Measurements from ENCODE around the gene RUFY1. TPM values are rescaled to one million over a fixed set of nuclear protein-coding genes. Genes with fewer than 3 reads are reported as not detected.
A peak's percentile ranks its signal among the peaks of the same experiment; 100 is the strongest.

RUFY1 gene
- total and polyA plus RNA-seq, 9 of the 15 experiments (the other 6 are each of a cell fraction or from before 2014, with no cell fraction given) = 5.0 to 41.7 (median 29.6) TPM

DNA sequence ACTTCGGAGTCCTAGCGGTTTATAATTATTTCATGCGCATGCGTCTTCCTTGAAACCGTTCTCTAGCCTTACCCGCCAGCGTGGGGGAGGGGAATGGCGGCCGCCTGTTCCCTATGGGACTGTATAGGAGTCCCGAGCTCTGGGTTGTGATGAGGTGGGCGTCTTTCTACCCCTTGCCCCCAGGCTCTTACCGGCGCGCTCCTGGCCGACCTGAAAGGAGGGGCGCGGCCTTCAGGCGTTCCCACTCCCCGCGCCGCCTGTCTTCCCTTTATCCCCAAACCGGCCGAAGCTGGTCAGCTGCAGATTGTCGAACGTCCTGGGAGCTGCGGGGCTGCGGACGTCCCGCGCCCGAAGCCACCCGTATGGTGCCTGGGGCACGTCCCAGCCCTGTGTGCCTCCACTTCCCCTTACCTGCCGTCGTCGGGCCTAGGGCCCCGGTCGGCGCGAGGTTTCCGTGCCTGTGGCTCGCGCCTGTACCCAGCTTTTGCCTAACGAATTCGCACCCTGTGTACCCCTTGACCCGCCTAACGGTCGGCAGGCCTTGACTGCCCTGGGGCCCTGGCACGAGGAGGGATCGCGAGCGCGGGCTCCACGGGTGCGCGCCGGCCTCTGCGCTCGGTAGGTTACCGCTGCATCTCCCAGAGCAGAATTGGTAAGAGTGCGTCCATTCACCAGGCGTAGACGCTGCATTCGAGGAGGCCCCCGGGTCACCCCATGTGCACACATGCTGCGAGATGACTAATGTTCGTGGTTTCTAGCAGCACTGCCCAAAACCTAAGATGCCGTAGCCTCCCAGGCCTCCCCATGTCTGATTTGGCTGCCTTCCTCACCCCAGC is 73.8 kb downstream of the RUFY1 start (continued):
- no peak for TF ChIP-seq SIX5 (IDR thresholded peaks at IDR 0.05; ENCODE audit: borderline replicate concordance in 1 of 2, insufficient read depth in 1 of 2, low read depth in 1 of 2, low read length in 2 of 2)
- TF ChIP-seq HIVEP1 (CRISPR knock-in tag; IDR thresholded peaks at IDR 0.05) = 0 out of 2 replicates have a peak, but pooled peaks have one; percentile 36
- no peak for TF ChIP-seq NFE2L1 (tag; IDR thresholded peaks at IDR 0.05; ENCODE audit: borderline replicate concordance, low read depth)
- TF ChIP-seq, protein P1, sequence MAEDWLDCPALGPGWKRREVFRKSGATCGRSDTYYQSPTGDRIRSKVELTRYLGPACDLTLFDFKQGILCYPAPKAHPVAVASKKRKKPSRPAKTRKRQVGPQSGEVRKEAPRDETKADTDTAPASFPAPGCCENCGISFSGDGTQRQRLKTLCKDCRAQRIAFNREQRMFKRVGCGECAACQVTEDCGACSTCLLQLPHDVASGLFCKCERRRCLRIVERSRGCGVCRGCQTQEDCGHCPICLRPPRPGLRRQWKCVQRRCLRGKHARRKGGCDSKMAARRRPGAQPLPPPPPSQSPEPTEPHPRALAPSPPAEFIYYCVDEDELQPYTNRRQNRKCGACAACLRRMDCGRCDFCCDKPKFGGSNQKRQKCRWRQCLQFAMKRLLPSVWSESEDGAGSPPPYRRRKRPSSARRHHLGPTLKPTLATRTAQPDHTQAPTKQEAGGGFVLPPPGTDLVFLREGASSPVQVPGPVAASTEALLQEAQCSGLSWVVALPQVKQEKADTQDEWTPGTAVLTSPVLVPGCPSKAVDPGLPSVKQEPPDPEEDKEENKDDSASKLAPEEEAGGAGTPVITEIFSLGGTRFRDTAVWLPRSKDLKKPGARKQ (CRISPR knock-in tag; IDR thresholded peaks at IDR 0.05) = no peak
- no peak for TF ChIP-seq EWSR1 (IDR thresholded peaks at IDR 0.05; ENCODE audit: borderline replicate concordance, low read depth, partially characterized antibody)
- no peak for TF ChIP-seq ZNF655 (CRISPR knock-in tag; IDR thresholded peaks at IDR 0.05)
- TF ChIP-seq KAT2B (IDR thresholded peaks at IDR 0.05; ENCODE audit: low read depth, low read length) = no peak
- TF ChIP-seq SMAD2 (IDR thresholded peaks at IDR 0.05; ENCODE audit: low read depth, low read length) = no peak
- TF ChIP-seq IRF9 (tag; IDR thresholded peaks at IDR 0.05) = no peak
- peak; percentile 86; the same call in 1 of the 2 replicates for TF ChIP-seq ZNF830 (CRISPR knock-in tag; IDR thresholded peaks at IDR 0.05)
- TF ChIP-seq CHCHD3 (CRISPR knock-in tag; IDR thresholded peaks at IDR 0.05) = no peak
- TF ChIP-seq, protein P2, sequence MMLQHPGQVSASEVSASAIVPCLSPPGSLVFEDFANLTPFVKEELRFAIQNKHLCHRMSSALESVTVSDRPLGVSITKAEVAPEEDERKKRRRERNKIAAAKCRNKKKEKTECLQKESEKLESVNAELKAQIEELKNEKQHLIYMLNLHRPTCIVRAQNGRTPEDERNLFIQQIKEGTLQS (IDR thresholded peaks at IDR 0.05) = peak; percentile 50
- TF ChIP-seq, protein P2 (CRISPR knock-in tag; conservative IDR thresholded peaks at IDR 0.05) = 0 out of 2 replicates have a peak, but pooled peaks have one; percentile 24
- TF ChIP-seq ESRRB (CRISPR knock-in tag; IDR thresholded peaks at IDR 0.05; ENCODE audit: borderline replicate concordance) = no peak
- TF ChIP-seq ZNF140 (CRISPR knock-in tag; IDR thresholded peaks at IDR 0.05) = no peak
- peak; percentile 60; the same call in 1 of the 2 replicates for TF ChIP-seq ZNF282 (CRISPR knock-in tag; IDR thresholded peaks at IDR 0.05)
- TF ChIP-seq U2AF2 (optimal IDR thresholded peaks at IDR 0.05; ENCODE audit: low read depth, low read length) = no peak
- TF ChIP-seq JUND (IDR thresholded peaks at IDR 0.05; ENCODE audit: borderline replicate concordance, low read depth, low read length) = peak; percentile 79
- no peak; the same call in 2 of the 3 replicates for TF ChIP-seq JUND (tag; IDR thresholded peaks at IDR 0.05; ENCODE audit: borderline replicate concordance, low read depth, low read length)
- TF ChIP-seq TARDBP (IDR thresholded peaks at IDR 0.05) = no peak
- TF ChIP-seq E2F3 (CRISPR knock-in tag; IDR thresholded peaks at IDR 0.05) = peak; percentile 70
- peak; percentile 75 for TF ChIP-seq PHF20 (IDR thresholded peaks at IDR 0.05; ENCODE audit: partially characterized antibody)
- no peak for TF ChIP-seq TGIF2 (CRISPR knock-in tag; IDR thresholded peaks at IDR 0.05)
- TF ChIP-seq ZNF224 (CRISPR knock-in tag; IDR thresholded peaks at IDR 0.05) = no peak; the same call in 1 of the 2 replicates
